Measurements from ENCODE around the gene DSCAM. TPM values are rescaled to one million over a fixed set of nuclear protein-coding genes. Genes with fewer than 3 reads are reported as not detected.

DSCAM gene
- total RNA-seq, 4 donors from 2014 or later: 0.19 TPM; not detected in 3

- no peak overlapping the region for H3K27ac ChIP-seq
- no peak overlapping the region for H3K4me3 ChIP-seq
- no peak for TF ChIP-seq POLR2A (IDR thresholded peaks at IDR 0.05)
- TF ChIP-seq CTCF (IDR thresholded peaks at IDR 0.05): no peak
- H3K4me1 ChIP-seq: no peaks in the 10 kb centered on the region
- H3K27me3 ChIP-seq: no peaks in the 10 kb centered on the region
- H3K36me3 ChIP-seq: no peaks in the 10 kb centered on the region
- DNase-seq: no peak
- no peaks in the 10 kb centered on the region for H3K9me3 ChIP-seq
Observed at GRCh38 chr21:40672602-40673001, 174.4 kb downstream of the DSCAM start.

GRCh38 chr21:40671716-40672115 is 175.2 kb downstream of the DSCAM start:
- Histone ChIP-seq H3K4me1 (no peaks in the 10 kb centered on the region), H3K27ac (no peak overlapping the region), H3K27me3 (no peaks in the 10 kb centered on the region), H3K36me3 (no peaks in the 10 kb centered on the region), H3K4me3 (no peak overlapping the region), H3K9me3 (no peaks in the 10 kb centered on the region)
- TF ChIP-seq POLR2A (IDR thresholded peaks at IDR 0.05): no peak
- TF ChIP-seq CTCF (IDR thresholded peaks at IDR 0.05): no peak
- no peak for DNase-seq

- no peak for DNase-seq
- no peak overlapping the region for H3K4me3 ChIP-seq
- no peak overlapping the region for H3K27ac ChIP-seq
- TF ChIP-seq POLR2A (IDR thresholded peaks at IDR 0.05) (no peak), CTCF (IDR thresholded peaks at IDR 0.05) (no peak)
- H3K4me1 ChIP-seq: no peaks in the 10 kb centered on the region
- no peaks in the 10 kb centered on the region for H3K27me3 ChIP-seq
- no peaks in the 10 kb centered on the region for H3K9me3 ChIP-seq
- H3K36me3 ChIP-seq: no peaks in the 10 kb centered on the region
Observed at GRCh38 chr21:40668555-40669275, 178.2 kb downstream of the DSCAM start.

GRCh38 chr21:40667967-40668366 is 179.0 kb downstream of the DSCAM start:
- Histone ChIP-seq H3K27ac (no peak overlapping the region), H3K4me3 (no peak overlapping the region), H3K4me1 (no peaks in the 10 kb centered on the region), H3K27me3 (no peaks in the 10 kb centered on the region), H3K36me3 (no peaks in the 10 kb centered on the region), H3K9me3 (no peaks in the 10 kb centered on the region)
- TF ChIP-seq POLR2A (IDR thresholded peaks at IDR 0.05) (no peak), CTCF (IDR thresholded peaks at IDR 0.05) (no peak)
- DNase-seq: no peak

- no peaks in the 10 kb centered on the region for H3K36me3 ChIP-seq
- no peak for TF ChIP-seq CTCF (IDR thresholded peaks at IDR 0.05)
- TF ChIP-seq POLR2A (IDR thresholded peaks at IDR 0.05): no peak
- H3K4me3 ChIP-seq: no peak overlapping the region
- H3K4me1 ChIP-seq: no peaks in the 10 kb centered on the region
- no peak overlapping the region for H3K27ac ChIP-seq
- no peak for DNase-seq
- H3K27me3 ChIP-seq: no peaks in the 10 kb centered on the region
- no peaks in the 10 kb centered on the region for H3K9me3 ChIP-seq
Observed at GRCh38 chr21:40662889-40663288, 184.1 kb downstream of the DSCAM start.

All from Peyer's patch (tissue), 4 donors.